ENCODE results near the gene LRRC38. TPM values are rescaled to one million over a fixed set of nuclear protein-coding genes. Genes with fewer than 3 reads are reported as not detected.

Gene LRRC38
- total RNA-seq, 1 experiment from 2014 or later, result not detected

- Histone ChIP-seq H3K36me3 (no peaks in the 10 kb centered on the region), H3K27me3 (no peaks in the 10 kb centered on the region), H3K4me3 (no peak overlapping the region), H3K9me3 (no peaks in the 10 kb centered on the region)
- DNase-seq, result no peak
Observed at GRCh38 chr1:13535227-13535626, 21.4 kb upstream of the LRRC38 start.

GRCh38 chr1:13528320-13528719 is 14.5 kb upstream of the LRRC38 start:
- no peak for DNase-seq
- no peak overlapping the region for H3K4me3 ChIP-seq
- H3K36me3 ChIP-seq, result no peaks in the 10 kb centered on the region
- H3K27me3 ChIP-seq, result no peaks in the 10 kb centered on the region
- no peaks in the 10 kb centered on the region for H3K9me3 ChIP-seq

GRCh38 chr1:13523780-13524477 is 10.1 kb upstream of the LRRC38 start:
- DNase-seq, result no peak
- no peaks in the 10 kb centered on the region for H3K27me3 ChIP-seq
- no peak overlapping the region for H3K4me3 ChIP-seq
- H3K36me3 ChIP-seq, result no peaks in the 10 kb centered on the region
- no peaks in the 10 kb centered on the region for H3K9me3 ChIP-seq

GRCh38 chr1:13520985-13521384 is 7.2 kb upstream of the LRRC38 start:
- DNase-seq, result no peak
- H3K9me3 ChIP-seq, result no peaks in the 10 kb centered on the region
- no peak overlapping the region for H3K4me3 ChIP-seq
- no peaks in the 10 kb centered on the region for H3K27me3 ChIP-seq
- H3K36me3 ChIP-seq, result no peaks in the 10 kb centered on the region

GRCh38 chr1:13517193-13517812 is 3.5 kb upstream of the LRRC38 start:
- H3K4me3 ChIP-seq, result no peak overlapping the region
- DNase-seq, result peak; percentile 44
- peaks cover 9% of the 10 kb centered on the region; the same call in 1 of the 2 replicates for H3K27me3 ChIP-seq
- no peaks in the 10 kb centered on the region for H3K9me3 ChIP-seq
- no peaks in the 10 kb centered on the region for H3K36me3 ChIP-seq

- Histone ChIP-seq H3K27me3 (peaks cover 9% of the 10 kb centered on the region; the same call in 1 of the 2 replicates), H3K36me3 (no peaks in the 10 kb centered on the region), H3K4me3 (no peak overlapping the region), H3K9me3 (no peaks in the 10 kb centered on the region)
- no peak for DNase-seq
Observed at GRCh38 chr1:13516606-13517005, 2.8 kb upstream of the LRRC38 start.

GRCh38 chr1:13514821-13515220 is 1.0 kb upstream of the LRRC38 start:
- H3K9me3 ChIP-seq, result no peaks in the 10 kb centered on the region
- no peak overlapping the region for H3K4me3 ChIP-seq
- DNase-seq, result no peak
- peaks cover 12% of the 10 kb centered on the region; the same call in 1 of the 2 replicates for H3K27me3 ChIP-seq
- H3K36me3 ChIP-seq, result no peaks in the 10 kb centered on the region

GRCh38 chr1:13513063-13513894 is 524 bp downstream of the LRRC38 start:
- peaks cover 12% of the 10 kb centered on the region; the same call in 1 of the 2 replicates for H3K27me3 ChIP-seq
- no peaks in the 10 kb centered on the region for H3K36me3 ChIP-seq
- peak overlapping the region; percentile 14; the same call in 1 of the 2 replicates for H3K4me3 ChIP-seq
- H3K9me3 ChIP-seq, result no peaks in the 10 kb centered on the region
- no peak for DNase-seq

- no peak for DNase-seq
- Histone ChIP-seq H3K9me3 (no peaks in the 10 kb centered on the region), H3K4me3 (no peak overlapping the region), H3K36me3 (no peaks in the 10 kb centered on the region), H3K27me3 (peaks cover 12% of the 10 kb centered on the region; the same call in 1 of the 2 replicates)
Observed at GRCh38 chr1:13512472-13512871, 1.3 kb downstream of the LRRC38 start.

GRCh38 chr1:13510499-13510898 is 3.3 kb downstream of the LRRC38 start:
- no peaks in the 10 kb centered on the region for H3K36me3 ChIP-seq
- H3K27me3 ChIP-seq, result peaks cover 12% of the 10 kb centered on the region; the same call in 1 of the 2 replicates
- no peak for DNase-seq
- no peaks in the 10 kb centered on the region for H3K9me3 ChIP-seq
- no peak overlapping the region for H3K4me3 ChIP-seq

GRCh38 chr1:13507075-13507474 is 6.7 kb downstream of the LRRC38 start:
- H3K9me3 ChIP-seq, result no peaks in the 10 kb centered on the region
- no peaks in the 10 kb centered on the region for H3K36me3 ChIP-seq
- H3K4me3 ChIP-seq, result no peak overlapping the region
- peaks cover 4% of the 10 kb centered on the region; the same call in 1 of the 2 replicates for H3K27me3 ChIP-seq
- no peak for DNase-seq

GRCh38 chr1:13505020-13505419 is 8.8 kb downstream of the LRRC38 start:
- H3K9me3 ChIP-seq, result no peaks in the 10 kb centered on the region
- DNase-seq, result no peak
- H3K27me3 ChIP-seq, result no peaks in the 10 kb centered on the region; the same call in 1 of the 2 replicates
- no peak overlapping the region for H3K4me3 ChIP-seq
- no peaks in the 10 kb centered on the region for H3K36me3 ChIP-seq

- H3K4me3 ChIP-seq, result no peak overlapping the region
- H3K36me3 ChIP-seq, result no peaks in the 10 kb centered on the region
- no peaks in the 10 kb centered on the region for H3K27me3 ChIP-seq
- H3K9me3 ChIP-seq, result no peaks in the 10 kb centered on the region
- DNase-seq, result no peak
Observed at GRCh38 chr1:13500806-13501205, 13.0 kb downstream of the LRRC38 start.

GRCh38 chr1:13499422-13499821 is 14.4 kb downstream of the LRRC38 start:
- Histone ChIP-seq H3K36me3 (no peaks in the 10 kb centered on the region), H3K9me3 (no peaks in the 10 kb centered on the region), H3K27me3 (no peaks in the 10 kb centered on the region), H3K4me3 (no peak overlapping the region)
- DNase-seq, result no peak

- Histone ChIP-seq H3K27me3 (no peaks in the 10 kb centered on the region), H3K9me3 (no peaks in the 10 kb centered on the region), H3K4me3 (no peak overlapping the region), H3K36me3 (no peaks in the 10 kb centered on the region)
- DNase-seq, result no peak
Observed at GRCh38 chr1:13498553-13498952, 15.2 kb downstream of the LRRC38 start.

GRCh38 chr1:13495186-13495585 is 18.6 kb downstream of the LRRC38 start:
- Histone ChIP-seq H3K27me3 (no peaks in the 10 kb centered on the region), H3K36me3 (no peaks in the 10 kb centered on the region), H3K4me3 (no peak overlapping the region), H3K9me3 (no peaks in the 10 kb centered on the region)
- DNase-seq, result no peak

GRCh38 chr1:13494712-13495111 is 19.1 kb downstream of the LRRC38 start:
- Histone ChIP-seq H3K4me3 (no peak overlapping the region), H3K36me3 (no peaks in the 10 kb centered on the region), H3K9me3 (no peaks in the 10 kb centered on the region), H3K27me3 (no peaks in the 10 kb centered on the region)
- no peak for DNase-seq
